Occipital lobe (tissue), 2 donors: ENCODE data around the gene DPP8. TPM values are rescaled to one million over a fixed set of nuclear protein-coding genes. Genes with fewer than 3 reads are reported as not detected.

Experiments
- DNase-seq: peaks from one replicate; lab custom pipeline; 2025; lab: John Stamatoyannopoulos, UW
- total RNA-seq: library from RNA; depleted of rRNA; stranded (reverse); fragments of >200 nt; gene quantifications from one replicate; pipeline ENCODE4 v1.2.3, GENCODE V29; 2014

Gene DPP8
- total RNA-seq, 1 donor from 2014 or later: 83.8 TPM

GRCh38 chr15:65426216-65426853 is 91.2 kb downstream of the DPP8 start:
- DNase-seq: no peak

- DNase-seq: no peak
Measured at GRCh38 chr15:65424683-65425082, 92.8 kb downstream of the DPP8 start.

- no peak for DNase-seq
Measured at GRCh38 chr15:65423976-65424679, 93.4 kb downstream of the DPP8 start.

GRCh38 chr15:65423150-65423975 is 94.1 kb downstream of the DPP8 start:
- no peak for DNase-seq

- no peak for DNase-seq
Measured at GRCh38 chr15:65421360-65422215, 95.9 kb downstream of the DPP8 start.

- DNase-seq: no peak
Measured at GRCh38 chr15:65420975-65421359, 96.5 kb downstream of the DPP8 start.

GRCh38 chr15:65418596-65418995 is 98.9 kb downstream of the DPP8 start:
- DNase-seq: no peak

- no peak for DNase-seq
Measured at GRCh38 chr15:65416845-65417416, 100.6 kb downstream of the DPP8 start.

GRCh38 chr15:65414841-65415621 is 102.5 kb downstream of the DPP8 start:
- DNase-seq: no peak

GRCh38 chr15:65413760-65414144 is 103.7 kb downstream of the DPP8 start:
- no peak for DNase-seq

- DNase-seq: no peak
Measured at GRCh38 chr15:65413051-65413759, 104.3 kb downstream of the DPP8 start.

- no peak for DNase-seq
Measured at GRCh38 chr15:65412556-65412955, 104.9 kb downstream of the DPP8 start.

GRCh38 chr15:65411465-65412071 is 105.9 kb downstream of the DPP8 start:
- no peak for DNase-seq

- DNase-seq: no peak
Measured at GRCh38 chr15:65410972-65411371, 106.5 kb downstream of the DPP8 start.

GRCh38 chr15:65410036-65410435 is 107.5 kb downstream of the DPP8 start:
- no peak for DNase-seq

- DNase-seq: no peak
Measured at GRCh38 chr15:65409036-65409631, 108.4 kb downstream of the DPP8 start.

- no peak for DNase-seq
Measured at GRCh38 chr15:65408324-65409035, 109.0 kb downstream of the DPP8 start.

- DNase-seq: no peak
Measured at GRCh38 chr15:65406424-65407000, 111.0 kb downstream of the DPP8 start.
